Renal pelvis (tissue), 4 donors: ENCODE data around the gene SEMA3B. TPM values are rescaled to one million over a fixed set of nuclear protein-coding genes. Genes with fewer than 3 reads are reported as not detected.

Experiments used
- DNase-seq: peaks from one replicate; pipeline ENCODE4 v3.0.0-alpha.2; 2013
- polyA plus RNA-seq, 3 donors: library from polyadenylated mRNA; unstranded; fragments of 120-200 nt; gene quantifications; one replicate each; pipeline ENCODE4 v1.2.1, GENCODE V29; 2013; ENCODE audit not compliant: insufficient read length in 3 of 3

SEMA3B gene
- polyA plus RNA-seq, 3 donors = 100 to 126 (median 122) TPM

DNA sequence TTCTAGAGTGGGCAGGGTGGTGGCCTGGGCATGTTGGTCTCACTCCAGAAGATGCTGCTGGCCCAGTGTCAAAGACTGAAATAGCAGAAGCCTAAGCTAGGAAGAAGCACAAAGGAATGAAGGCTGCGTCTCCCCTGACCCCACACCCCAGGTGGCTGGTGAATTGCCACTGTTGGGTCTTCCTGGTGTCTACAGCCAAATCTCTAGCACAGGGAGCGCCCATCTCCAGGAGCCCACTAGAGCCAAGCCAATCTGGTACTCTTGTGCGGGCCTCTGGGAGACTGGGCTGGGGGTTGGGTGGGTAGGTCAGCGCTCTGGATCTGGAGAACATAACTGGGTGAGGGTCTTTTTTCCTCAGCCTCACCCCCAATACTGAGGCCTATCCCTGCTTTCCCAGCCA lies 58.2 kb downstream of the SEMA3B start:
- no peak for DNase-seq

Other genes with a start within 250 kb of the SEMA3B start
- gene RBM5, start 180.2 kb upstream of the SEMA3B start, polyA plus RNA-seq = 100 to 1,000 TPM; 250 to 390 (median 367) TPM
- gene SEMA3F, start 113.8 kb upstream of the SEMA3B start, polyA plus RNA-seq = 10 to 100 TPM; 75.3 to 87.7 (median 78.6) TPM
- under 1 TPM in 1 of 3 donors, not detected in 2; 0.03 TPM for gene GNAT1, start 77.5 kb upstream of the SEMA3B start, polyA plus RNA-seq
- gene SLC38A3, start 63.9 kb upstream of the SEMA3B start, polyA plus RNA-seq = 1 to 10 TPM; 8.3 to 9.4 (median 9.1) TPM
- gene GNAI2, start 32.9 kb upstream of the SEMA3B start, polyA plus RNA-seq = 100 to 1,000 TPM; 191 to 239 (median 193) TPM
- gene LSMEM2, start 9.9 kb downstream of the SEMA3B start, polyA plus RNA-seq = 1 to 10 TPM in 1 of 3 donors, under 1 TPM in 2; 0.31 to 1.5 (median 0.69) TPM
- 10 to 100 TPM; 44.4 to 52.2 (median 51.1) TPM for gene IFRD2, start 23.3 kb downstream of the SEMA3B start, polyA plus RNA-seq
- gene HYAL3, start 30.3 kb downstream of the SEMA3B start, polyA plus RNA-seq = 1 to 10 TPM; 3.9 to 5.7 (median 4.0) TPM
- gene NAA80, start 30.3 kb downstream of the SEMA3B start, polyA plus RNA-seq = 10 to 100 TPM in 2 of 3 donors, 1 to 10 TPM in 1; 8.5 to 11.1 (median 10.5) TPM
- gene HYAL1, start 34.4 kb downstream of the SEMA3B start, polyA plus RNA-seq = 1 to 10 TPM; 6.1 to 9.4 (median 7.7) TPM
- 10 to 100 TPM; 65.4 to 95.1 (median 80.3) TPM for gene HYAL2, start 53.6 kb downstream of the SEMA3B start, polyA plus RNA-seq
- gene TUSC2, start 59.1 kb downstream of the SEMA3B start, polyA plus RNA-seq = 10 to 100 TPM; 23.8 to 29.8 (median 28.0) TPM
- gene RASSF1, start 71.7 kb downstream of the SEMA3B start, polyA plus RNA-seq = 10 to 100 TPM; 21.0 to 22.6 (median 21.5) TPM
- 1 to 10 TPM; 3.4 to 4.5 (median 3.9) TPM for gene ZMYND10, start 76.6 kb downstream of the SEMA3B start, polyA plus RNA-seq
- 10 to 100 TPM; 29.2 to 32.9 (median 32.3) TPM for gene NPRL2, start 81.6 kb downstream of the SEMA3B start, polyA plus RNA-seq
- gene CYB561D2, start 81.7 kb downstream of the SEMA3B start, polyA plus RNA-seq = 10 to 100 TPM; 16.8 to 17.9 (median 17.7) TPM
- 10 to 100 TPM; 38.7 to 50.1 (median 45.9) TPM for gene TMEM115, start 90.4 kb downstream of the SEMA3B start, polyA plus RNA-seq
- gene CACNA2D2, start 234.5 kb downstream of the SEMA3B start, polyA plus RNA-seq = 10 to 100 TPM; 17.2 to 18.3 (median 17.9) TPM